Measurements from ENCODE around the gene AEBP2.
"Not testable (repeated sequence)": the region's sequence is repeated elsewhere in the genome, so short reads cannot be mapped to it uniquely, and the experiment has no call there.

AEBP2 gene

GRCh38 chr12:19421503-19422282 is 17.6 kb upstream of the AEBP2 start:
- DNase-seq = no peak

- DNase-seq = no peak
These were observed 15.9 kb upstream of the AEBP2 start for GRCh38 chr12:19423166-19423930.

- no peak for DNase-seq
These were observed 11.0 kb upstream of the AEBP2 start for GRCh38 chr12:19428246-19428645.

DNA sequence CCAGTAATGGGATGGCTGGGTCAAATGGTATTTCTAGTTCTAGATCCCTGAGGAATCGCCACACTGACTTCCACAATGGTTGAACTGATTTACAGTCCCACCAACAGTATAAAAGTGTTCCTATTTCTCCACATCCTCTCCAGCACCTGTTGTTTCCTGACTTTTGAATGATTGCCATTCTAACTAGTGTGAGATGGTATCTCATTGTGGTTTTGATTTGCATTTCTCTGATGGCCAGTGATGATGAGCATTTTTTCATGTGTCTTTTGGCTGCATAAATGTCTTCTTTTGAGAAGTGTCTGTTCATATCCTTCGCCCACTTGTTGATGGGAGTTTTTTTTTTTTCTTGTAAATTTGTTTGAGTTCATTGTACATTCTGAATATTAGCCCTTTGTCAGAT is 9.8 kb upstream of the AEBP2 start:
- not testable (repeated sequence) for DNase-seq

- DNase-seq = no peak
These were observed 8.3 kb upstream of the AEBP2 start for GRCh38 chr12:19430988-19431387.

- DNase-seq = no peak
These were observed 7.6 kb upstream of the AEBP2 start for GRCh38 chr12:19431407-19432308.

DNA sequence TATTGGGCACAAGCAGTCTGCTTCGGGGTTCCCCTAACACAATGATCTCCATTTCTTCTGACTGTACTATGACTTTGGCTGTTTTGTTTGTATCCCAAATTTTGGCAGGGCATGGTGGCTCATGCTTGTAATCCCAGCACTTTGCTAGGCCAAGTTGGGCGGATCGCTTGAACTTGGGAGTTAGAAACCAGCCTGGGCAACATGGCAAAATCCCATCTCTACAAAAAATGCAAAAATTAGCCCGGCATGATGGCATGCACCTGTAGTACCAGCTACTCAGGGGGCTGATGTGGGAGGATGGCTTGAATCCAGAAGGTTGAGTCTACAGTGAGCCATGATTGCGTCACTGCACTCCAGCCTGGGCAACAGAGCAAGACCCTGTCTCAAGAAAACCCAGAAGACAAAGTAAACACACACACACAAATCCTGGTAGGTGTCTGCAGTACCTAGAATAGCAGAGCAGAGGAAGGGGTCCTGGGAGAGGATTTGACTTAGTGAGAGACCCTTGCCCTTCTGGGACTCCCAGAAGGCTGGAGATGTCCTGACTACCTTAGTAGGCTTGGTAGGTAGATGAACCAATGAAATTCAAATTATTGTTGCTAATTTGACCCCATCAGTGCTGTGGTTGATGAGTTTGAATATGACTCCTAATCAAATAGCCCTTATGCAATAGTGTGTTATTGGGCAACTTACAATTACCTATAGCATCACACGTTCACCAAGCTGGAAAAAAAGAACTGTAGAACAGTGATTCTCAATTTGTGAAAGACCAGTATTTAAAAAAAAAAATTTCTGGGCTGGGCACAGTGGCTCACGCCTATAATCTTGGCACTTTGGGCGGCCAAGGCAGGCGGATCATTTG is 6.8 kb upstream of the AEBP2 start:
- DNase-seq = no peak

- DNase-seq = no peak
These were observed 4.8 kb upstream of the AEBP2 start for GRCh38 chr12:19434538-19434937.

GRCh38 chr12:19435831-19436497 is 3.3 kb upstream of the AEBP2 start:
- DNase-seq = no peak

- no peak for DNase-seq
These were observed 2.4 kb upstream of the AEBP2 start for GRCh38 chr12:19436931-19437330.

GRCh38 chr12:19437996-19438395 is 1.3 kb upstream of the AEBP2 start:
- DNase-seq = no peak

GRCh38 chr12:19440019-19440858 is 947 bp downstream of the AEBP2 start:
- peak; percentile 51 for DNase-seq

DNA sequence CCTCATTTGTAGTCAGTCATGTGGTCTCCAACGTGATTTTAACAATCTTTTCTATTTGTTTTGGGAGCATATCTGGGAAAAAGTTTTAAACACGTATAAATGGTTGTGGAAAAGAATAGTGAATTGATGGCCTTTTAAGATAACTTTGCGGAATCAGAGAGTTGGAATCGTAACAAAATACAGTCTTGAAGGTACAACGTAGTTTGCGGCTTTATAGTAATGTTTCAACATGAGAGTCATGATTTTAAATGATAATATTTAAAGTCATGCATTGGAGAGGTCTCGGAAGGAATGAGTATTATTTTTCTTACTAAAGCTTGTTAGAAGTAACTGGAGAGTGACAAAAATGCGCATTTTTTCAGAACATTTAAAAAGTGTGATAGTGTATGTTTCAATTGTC is 1.6 kb downstream of the AEBP2 start:
- DNase-seq = no peak

GRCh38 chr12:19443585-19443984 is 4.3 kb downstream of the AEBP2 start:
- DNase-seq = no peak

GRCh38 chr12:19444097-19444496 is 4.8 kb downstream of the AEBP2 start:
- no peak for DNase-seq

GRCh38 chr12:19447386-19447785 is 8.1 kb downstream of the AEBP2 start:
- no peak for DNase-seq

DNA sequence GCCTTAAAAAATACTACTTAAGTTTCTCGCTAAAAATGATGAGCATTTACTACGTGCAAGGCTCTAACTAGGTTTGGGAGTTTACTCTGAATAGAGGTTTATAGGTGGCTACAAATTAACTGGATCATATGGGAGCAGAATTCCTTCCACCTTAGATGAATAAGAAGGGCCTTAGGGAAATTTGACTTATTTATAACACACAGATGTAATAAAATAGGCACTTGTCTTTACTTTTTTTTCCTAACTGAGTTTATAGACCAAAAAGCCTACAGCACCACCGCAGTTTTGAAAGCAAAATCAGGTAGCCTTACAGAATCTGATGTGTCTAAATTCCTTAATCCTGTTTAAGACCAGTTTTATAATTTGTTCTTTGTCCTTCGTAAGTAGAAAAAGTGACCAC is 10.5 kb downstream of the AEBP2 start:
- DNase-seq = no peak

- no peak for DNase-seq
These were observed 11.1 kb downstream of the AEBP2 start for GRCh38 chr12:19450362-19450761.

- no peak for DNase-seq
These were observed 11.9 kb downstream of the AEBP2 start for GRCh38 chr12:19451196-19451595.

DNA sequence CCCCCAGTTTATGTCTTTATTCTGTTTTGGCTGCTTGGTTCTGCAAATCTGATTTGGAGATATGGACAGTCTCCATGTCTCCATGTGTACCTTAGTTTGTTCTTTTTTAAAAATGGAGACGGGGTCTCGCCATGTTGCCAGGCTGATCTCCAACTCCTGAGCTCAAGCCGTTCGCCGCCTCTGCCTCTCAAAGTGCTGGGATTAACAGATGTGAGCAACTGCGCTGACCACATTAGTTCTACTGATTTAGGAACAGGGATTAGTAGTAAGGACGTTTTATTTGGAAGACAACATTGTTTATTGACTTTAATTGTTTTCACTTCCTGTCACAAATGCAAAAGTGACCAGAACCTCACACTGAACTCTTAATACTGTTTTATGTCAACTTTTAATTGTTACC is 14.7 kb downstream of the AEBP2 start:
- no peak for DNase-seq

DNA sequence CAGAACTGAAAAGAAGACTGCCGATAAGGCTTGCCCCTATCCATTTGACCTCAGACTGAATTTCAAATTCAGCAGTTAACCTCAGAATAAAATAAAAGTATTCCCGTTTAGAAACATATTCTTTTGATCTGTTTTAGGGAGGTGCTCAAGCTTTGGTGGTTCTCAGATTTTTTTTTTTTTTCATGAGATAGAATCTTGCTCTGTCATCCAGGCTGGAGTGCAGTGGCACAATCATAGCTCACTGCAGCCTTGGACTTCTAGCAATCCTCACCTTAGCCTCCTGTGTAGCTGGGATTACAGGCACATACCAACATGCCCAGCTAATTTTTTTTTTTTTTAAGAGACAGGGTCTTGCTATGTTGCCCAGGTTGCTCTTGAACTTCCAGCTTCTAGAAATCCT is 15.5 kb downstream of the AEBP2 start:
- no peak for DNase-seq
